Neural cell (in vitro differentiated cells): Measurements from ENCODE around the gene RASL10A.

Source experiments
- EP300 ChIP-seq: fragments of 450-650 bp; conservative IDR thresholded peaks from 2 replicates; pipeline ENCODE4 v1.6.1; 2014; ENCODE audit warnings: antibody characterized with exemption, mild to moderate bottlenecking, moderate library complexity; ENCODE audit not compliant: poor library complexity, severe bottlenecking
- TF ChIP-seq, protein P1 (sequence below): fragments of 450-650 bp; IDR thresholded peaks from 2 replicates; pipeline ENCODE4 v1.5.1; 2014; ENCODE audit warnings: antibody characterized with exemption, mild to moderate bottlenecking, moderate library complexity; ENCODE audit not compliant: poor library complexity, severe bottlenecking

DNA sequence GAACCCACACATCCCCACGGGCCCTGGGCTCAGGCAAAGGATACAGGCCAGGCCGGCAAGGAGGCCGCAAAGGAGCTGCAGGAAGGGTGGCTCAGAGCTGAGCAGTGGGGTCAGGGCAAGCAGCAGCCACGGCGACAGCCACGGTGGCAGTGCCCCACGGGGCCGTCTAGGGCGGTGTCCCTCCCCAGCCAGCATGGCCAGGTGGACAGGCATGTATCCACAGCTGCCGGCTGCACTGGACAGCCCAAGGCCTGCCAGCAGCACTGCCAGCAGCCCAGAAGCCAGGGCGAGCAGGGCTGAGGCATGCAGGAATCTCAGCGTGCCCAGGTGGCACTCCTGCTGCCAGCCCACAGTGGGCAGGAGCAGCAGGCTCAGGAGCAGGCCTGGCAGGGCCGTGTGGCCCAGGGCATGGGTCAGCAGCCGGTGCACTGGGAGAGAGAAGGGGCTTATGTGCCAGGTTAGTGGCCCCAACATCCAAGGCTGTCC lies 51.7 kb downstream of the RASL10A start:
- TF ChIP-seq, protein P1, sequence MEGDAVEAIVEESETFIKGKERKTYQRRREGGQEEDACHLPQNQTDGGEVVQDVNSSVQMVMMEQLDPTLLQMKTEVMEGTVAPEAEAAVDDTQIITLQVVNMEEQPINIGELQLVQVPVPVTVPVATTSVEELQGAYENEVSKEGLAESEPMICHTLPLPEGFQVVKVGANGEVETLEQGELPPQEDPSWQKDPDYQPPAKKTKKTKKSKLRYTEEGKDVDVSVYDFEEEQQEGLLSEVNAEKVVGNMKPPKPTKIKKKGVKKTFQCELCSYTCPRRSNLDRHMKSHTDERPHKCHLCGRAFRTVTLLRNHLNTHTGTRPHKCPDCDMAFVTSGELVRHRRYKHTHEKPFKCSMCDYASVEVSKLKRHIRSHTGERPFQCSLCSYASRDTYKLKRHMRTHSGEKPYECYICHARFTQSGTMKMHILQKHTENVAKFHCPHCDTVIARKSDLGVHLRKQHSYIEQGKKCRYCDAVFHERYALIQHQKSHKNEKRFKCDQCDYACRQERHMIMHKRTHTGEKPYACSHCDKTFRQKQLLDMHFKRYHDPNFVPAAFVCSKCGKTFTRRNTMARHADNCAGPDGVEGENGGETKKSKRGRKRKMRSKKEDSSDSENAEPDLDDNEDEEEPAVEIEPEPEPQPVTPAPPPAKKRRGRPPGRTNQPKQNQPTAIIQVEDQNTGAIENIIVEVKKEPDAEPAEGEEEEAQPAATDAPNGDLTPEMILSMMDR, result no peak
- TF ChIP-seq EP300, result no peak
